Measurements from ENCODE around the gene CCR8.
"Not testable (repeated sequence)": the region's sequence is repeated elsewhere in the genome, so short reads cannot be mapped to it uniquely, and the experiment has no call there.

CCR8 gene

GRCh38 chr3:39302178-39302577, 27.3 kb upstream of the CCR8 start:
- no peak overlapping the region for H3K4me3 ChIP-seq (replicated peaks in 1 of 2; ENCODE audit: low read depth in 2 of 2, low read length in 2 of 2)
- TF ChIP-seq CTCF (IDR thresholded peaks at IDR 0.05; ENCODE audit: low read depth, low read length) = no peak
- DNase-seq (ENCODE audit: low read depth in 2 of 2) = no peak

GRCh38 chr3:39313289-39313688, 16.2 kb upstream of the CCR8 start:
- no peak for TF ChIP-seq CTCF (IDR thresholded peaks at IDR 0.05; ENCODE audit: low read depth, low read length)
- H3K4me3 ChIP-seq (replicated peaks in 1 of 2; ENCODE audit: low read depth in 2 of 2, low read length in 2 of 2) = no peak overlapping the region
- DNase-seq (ENCODE audit: low read depth in 2 of 2) = no peak

GRCh38 chr3:39315420-39315819, 14.1 kb upstream of the CCR8 start:
- no peak for TF ChIP-seq CTCF (IDR thresholded peaks at IDR 0.05; ENCODE audit: low read depth, low read length)
- no peak for DNase-seq (ENCODE audit: low read depth in 2 of 2)
- no peak overlapping the region for H3K4me3 ChIP-seq (replicated peaks in 1 of 2; ENCODE audit: low read depth in 2 of 2, low read length in 2 of 2)

GRCh38 chr3:39317571-39318169, 11.8 kb upstream of the CCR8 start:
- DNase-seq (ENCODE audit: low read depth in 2 of 2) = no peak
- no peak overlapping the region for H3K4me3 ChIP-seq (replicated peaks in 1 of 2; ENCODE audit: low read depth in 2 of 2, low read length in 2 of 2)
- no peak for TF ChIP-seq CTCF (IDR thresholded peaks at IDR 0.05; ENCODE audit: low read depth, low read length)

- no peak for TF ChIP-seq CTCF (IDR thresholded peaks at IDR 0.05; ENCODE audit: low read depth, low read length)
- no peak for DNase-seq (ENCODE audit: low read depth in 2 of 2)
- H3K4me3 ChIP-seq (replicated peaks in 1 of 2; ENCODE audit: low read depth in 2 of 2, low read length in 2 of 2) = no peak overlapping the region
These were observed 11.2 kb upstream of the CCR8 start for GRCh38 chr3:39318301-39318700.

GRCh38 chr3:39319249-39319648, 10.3 kb upstream of the CCR8 start:
- no peak overlapping the region for H3K4me3 ChIP-seq (replicated peaks in 1 of 2; ENCODE audit: low read depth in 2 of 2, low read length in 2 of 2)
- no peak for TF ChIP-seq CTCF (IDR thresholded peaks at IDR 0.05; ENCODE audit: low read depth, low read length)
- no peak for DNase-seq (ENCODE audit: low read depth in 2 of 2)

GRCh38 chr3:39321574-39321983, 7.9 kb upstream of the CCR8 start:
- not testable (repeated sequence) for DNase-seq (ENCODE audit: low read depth in 2 of 2); H3K4me3 ChIP-seq (replicated peaks in 1 of 2; ENCODE audit: low read depth in 2 of 2, low read length in 2 of 2)

- not testable (repeated sequence) for DNase-seq (ENCODE audit: low read depth in 2 of 2); H3K4me3 ChIP-seq (replicated peaks in 1 of 2; ENCODE audit: low read depth in 2 of 2, low read length in 2 of 2)
These were observed 7.2 kb upstream of the CCR8 start for GRCh38 chr3:39322209-39322715.
